ENCODE data around the gene TMED5. TPM values are rescaled to one million over a fixed set of nuclear protein-coding genes. Genes with fewer than 3 reads are reported as not detected.

TMED5 gene
- total RNA-seq, 1 experiment from 2014 or later: 59.2 TPM

- Histone ChIP-seq H3K9me3 (ENCODE audit: low read length) (no peaks in the 10 kb centered on the region), H3K79me2 (ENCODE audit: low read length) (no peaks in the 10 kb centered on the region), H3K4me3 (ENCODE audit: low read length) (no peak overlapping the region), H3K27me3 (ENCODE audit: low read length) (no peaks in the 10 kb centered on the region), H2AFZ (ENCODE audit: low read length) (no peak overlapping the region), H3K4me2 (ENCODE audit: low read length) (no peak overlapping the region), H3K4me1 (ENCODE audit: insufficient read depth, low read length) (no peaks in the 10 kb centered on the region), H3K27ac (ENCODE audit: low read length) (no peak overlapping the region), H3K9ac (ENCODE audit: low read length) (no peak overlapping the region), H3K9me2 (replicated peaks; ENCODE audit: low read length) (no peaks in the 10 kb centered on the region), H4K20me1 (ENCODE audit: low read length) (no peaks in the 10 kb centered on the region), H3F3A (ENCODE audit: low read length, unreplicated experiment) (no peaks in the 10 kb centered on the region), H3K36me3 (ENCODE audit: low read depth, low read length) (peaks cover 24% of the 10 kb centered on the region)
- DNase-seq (no peak), ATAC-seq (no peak)
- CTCF ChIA-PET: no interaction called here
- POLR2A ChIA-PET (ENCODE audit: unreplicated experiment): no interaction called here
- TF ChIP-seq EZH2 (IDR thresholded peaks at IDR 0.05; ENCODE audit: low read length, unreplicated experiment): no peak
- no peak for TF ChIP-seq CTCF (conservative IDR thresholded peaks at IDR 0.05; ENCODE audit: low read depth, low read length)
- no peak for TF ChIP-seq EZH2phosphoT487 (IDR thresholded peaks at IDR 0.05; ENCODE audit: borderline replicate concordance, low read length)
- intact Hi-C loops (cut with micrococcal nuclease): no loop called here
- BruUV-seq (replicated peaks): no TSS peak
Measured at GRCh38 chr1:93205892-93206566, 25.8 kb upstream of the TMED5 start.

GRCh38 chr1:93200714-93201113 is 20.5 kb upstream of the TMED5 start:
- Histone ChIP-seq H3K27me3 (ENCODE audit: low read length) (no peaks in the 10 kb centered on the region), H3K9me2 (replicated peaks; ENCODE audit: low read length) (no peaks in the 10 kb centered on the region), H3K9me3 (ENCODE audit: low read length) (no peaks in the 10 kb centered on the region), H2AFZ (ENCODE audit: low read length) (no peak overlapping the region), H3K9ac (ENCODE audit: low read length) (no peak overlapping the region), H3K27ac (ENCODE audit: low read length) (no peak overlapping the region), H3K4me2 (ENCODE audit: low read length) (no peak overlapping the region), H3K36me3 (ENCODE audit: low read depth, low read length) (peaks cover 26% of the 10 kb centered on the region), H3K4me3 (ENCODE audit: low read length) (no peak overlapping the region), H3K4me1 (ENCODE audit: insufficient read depth, low read length) (no peaks in the 10 kb centered on the region), H3K79me2 (ENCODE audit: low read length) (no peaks in the 10 kb centered on the region), H4K20me1 (ENCODE audit: low read length) (no peaks in the 10 kb centered on the region), H3F3A (ENCODE audit: low read length, unreplicated experiment) (no peaks in the 10 kb centered on the region)
- intact Hi-C loops (cut with micrococcal nuclease): no loop called here
- ATAC-seq (no peak), DNase-seq (no peak)
- ChIA-PET CTCF (no interaction called here), POLR2A (ENCODE audit: unreplicated experiment) (no interaction called here)
- TF ChIP-seq EZH2 (IDR thresholded peaks at IDR 0.05; ENCODE audit: low read length, unreplicated experiment): no peak
- TF ChIP-seq EZH2phosphoT487 (IDR thresholded peaks at IDR 0.05; ENCODE audit: borderline replicate concordance, low read length): no peak
- TF ChIP-seq CTCF (conservative IDR thresholded peaks at IDR 0.05; ENCODE audit: low read depth, low read length): no peak
- no TSS peak for BruUV-seq (replicated peaks)

- intact Hi-C loops (cut with micrococcal nuclease): no loop called here
- POLR2A ChIA-PET (ENCODE audit: unreplicated experiment): no interaction called here
- CTCF ChIA-PET: no interaction called here
- H3K36me3 ChIP-seq (ENCODE audit: low read depth, low read length): peaks cover 27% of the 10 kb centered on the region
- BruUV-seq (replicated peaks): no TSS peak
- H2AFZ ChIP-seq (ENCODE audit: low read length): no peak overlapping the region
- ATAC-seq (no peak), DNase-seq (no peak)
- no peaks in the 10 kb centered on the region for H3F3A ChIP-seq (ENCODE audit: low read length, unreplicated experiment)
- H3K4me1 ChIP-seq (ENCODE audit: insufficient read depth, low read length): no peaks in the 10 kb centered on the region
- no peaks in the 10 kb centered on the region for H3K79me2 ChIP-seq (ENCODE audit: low read length)
- no peak overlapping the region for H3K4me2 ChIP-seq (ENCODE audit: low read length)
- H3K4me3 ChIP-seq (ENCODE audit: low read length): no peak overlapping the region
- H3K27me3 ChIP-seq (ENCODE audit: low read length): no peaks in the 10 kb centered on the region
- H3K9me3 ChIP-seq (ENCODE audit: low read length): no peaks in the 10 kb centered on the region
- no peaks in the 10 kb centered on the region for H4K20me1 ChIP-seq (ENCODE audit: low read length)
- H3K27ac ChIP-seq (ENCODE audit: low read length): no peak overlapping the region
- TF ChIP-seq EZH2 (IDR thresholded peaks at IDR 0.05; ENCODE audit: low read length, unreplicated experiment) (no peak), EZH2phosphoT487 (IDR thresholded peaks at IDR 0.05; ENCODE audit: borderline replicate concordance, low read length) (no peak), CTCF (conservative IDR thresholded peaks at IDR 0.05; ENCODE audit: low read depth, low read length) (no peak)
- no peak overlapping the region for H3K9ac ChIP-seq (ENCODE audit: low read length)
- no peaks in the 10 kb centered on the region for H3K9me2 ChIP-seq (replicated peaks; ENCODE audit: low read length)
Measured at GRCh38 chr1:93200086-93200620, 19.9 kb upstream of the TMED5 start.
